ENCODE measurements around the gene TPGS2.

DNA sequence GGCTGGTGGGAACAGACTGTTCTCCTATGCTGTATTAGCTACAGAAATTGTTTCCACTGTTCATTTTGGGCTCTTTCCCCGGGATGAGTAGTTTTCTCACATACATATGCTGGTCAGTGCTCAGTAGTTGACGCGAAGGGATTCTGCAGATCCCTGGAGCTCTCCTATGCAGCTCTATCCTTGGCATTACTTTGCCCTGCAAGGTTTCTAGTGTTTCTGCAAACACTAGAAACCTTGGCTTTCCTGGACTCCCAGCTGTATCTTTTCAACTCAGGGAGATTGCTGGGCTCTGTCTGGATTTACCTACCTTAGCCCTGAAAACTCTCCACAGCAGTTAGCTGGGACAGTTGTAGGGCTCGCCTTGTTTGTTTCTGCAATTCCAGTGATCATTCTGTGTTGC is 11.0 kb upstream of the TPGS2 start:
- TF ChIP-seq NR2F2 (IDR thresholded peaks at IDR 0.05; ENCODE audit: borderline replicate concordance, low read depth): no peak
- TF ChIP-seq TAF1 (CRISPR knock-in tag; IDR thresholded peaks at IDR 0.05): no peak
- no peak for TF ChIP-seq ZNF24 (IDR thresholded peaks at IDR 0.05)
- no peak for TF ChIP-seq CREM (IDR thresholded peaks at IDR 0.05)
- no peak for TF ChIP-seq CREM (CRISPR knock-in tag; IDR thresholded peaks at IDR 0.05)
- no peak for TF ChIP-seq ZNF777 (CRISPR knock-in tag; IDR thresholded peaks at IDR 0.05)
- no peak for TF ChIP-seq TCF7L2 (IDR thresholded peaks at IDR 0.05; ENCODE audit: low read depth, low read length)
- no peak for TF ChIP-seq ZNF772 (CRISPR knock-in tag; IDR thresholded peaks at IDR 0.05)
- TF ChIP-seq ARNT (IDR thresholded peaks at IDR 0.05): no peak
- TF ChIP-seq ZBTB7A (CRISPR knock-in tag; IDR thresholded peaks at IDR 0.05): no peak
- no peak for TF ChIP-seq ZNF335 (CRISPR knock-in tag; IDR thresholded peaks at IDR 0.05)
- no peak for TF ChIP-seq POLR2AphosphoS5 (IDR thresholded peaks at IDR 0.05; ENCODE audit: low read depth, low read length)
- TF ChIP-seq GABPB1 (CRISPR knock-in tag; IDR thresholded peaks at IDR 0.05): no peak
- TF ChIP-seq PLRG1 (conservative IDR thresholded peaks at IDR 0.05): no peak
